ENCODE results near the gene MTA2.

Gene MTA2

GRCh38 chr11:62612366-62613290 is 11.0 kb upstream of the MTA2 start, which contains the start of the genes EML3 and ROM1:
Gene EML3, minus strand, starts transcription at chr11:62612775. Its CDS starts 318 bp downstream, at chr11:62612457.
Gene ROM1, plus strand, starts transcription at chr11:62613257. Its CDS starts 25 bp downstream, at chr11:62613282.
- peak; percentile 78 to 86 for DNase-seq (ENCODE audit: low read depth in 2 of 2)

- DNase-seq (ENCODE audit: low read depth in 2 of 2): peak; percentile 38 to 39
These were observed 10.2 kb upstream of the MTA2 start for GRCh38 chr11:62611705-62612365.

GRCh38 chr11:62610814-62611704 is 9.4 kb upstream of the MTA2 start:
- no peak for DNase-seq (ENCODE audit: low read depth in 2 of 2)

GRCh38 chr11:62610403-62610802 is 8.7 kb upstream of the MTA2 start:
- DNase-seq (ENCODE audit: low read depth in 2 of 2): no peak

GRCh38 chr11:62608776-62609175 is 7.1 kb upstream of the MTA2 start:
- DNase-seq (ENCODE audit: low read depth in 2 of 2): no peak

GRCh38 chr11:62607714-62608113 is 6.0 kb upstream of the MTA2 start:
- DNase-seq (ENCODE audit: low read depth in 2 of 2): no peak

GRCh38 chr11:62605902-62606301 is 4.2 kb upstream of the MTA2 start:
- DNase-seq (ENCODE audit: low read depth in 2 of 2): no peak

- DNase-seq (ENCODE audit: low read depth in 2 of 2): no peak
These were observed 3.8 kb upstream of the MTA2 start for GRCh38 chr11:62605467-62605866.

GRCh38 chr11:62604460-62605120 is 2.9 kb upstream of the MTA2 start:
- no peak for DNase-seq (ENCODE audit: low read depth in 2 of 2)

- no peak for DNase-seq (ENCODE audit: low read depth in 2 of 2)
These were observed 2.2 kb upstream of the MTA2 start for GRCh38 chr11:62603776-62604299.

GRCh38 chr11:62603072-62603408 is 1.4 kb upstream of the MTA2 start:
- DNase-seq (ENCODE audit: low read depth in 2 of 2): no peak

- DNase-seq (ENCODE audit: low read depth in 2 of 2): no peak
These were observed 741 bp upstream of the MTA2 start for GRCh38 chr11:62602141-62603071.

- DNase-seq (ENCODE audit: low read depth in 2 of 2): peak in 1 of 2 donors; percentile 27
These were observed 618 bp downstream of the MTA2 start for GRCh38 chr11:62601122-62601371.

GRCh38 chr11:62600367-62601121 is 1.1 kb downstream of the MTA2 start:
- no peak for DNase-seq (ENCODE audit: low read depth in 2 of 2)

GRCh38 chr11:62599901-62600300 is 1.8 kb downstream of the MTA2 start:
- DNase-seq (ENCODE audit: low read depth in 2 of 2): no peak

GRCh38 chr11:62599069-62599696 is 2.5 kb downstream of the MTA2 start:
- peak; percentile 90 to 94 for DNase-seq (ENCODE audit: low read depth in 2 of 2)

GRCh38 chr11:62595124-62595523 is 6.5 kb downstream of the MTA2 start:
- no peak for DNase-seq (ENCODE audit: low read depth in 2 of 2)

- peak; percentile 62 to 65 for DNase-seq (ENCODE audit: low read depth in 2 of 2)
These were observed 8.1 kb downstream of the MTA2 start for GRCh38 chr11:62593434-62594044.

GRCh38 chr11:62592989-62593421 is 8.7 kb downstream of the MTA2 start:
- DNase-seq (ENCODE audit: low read depth in 2 of 2): no peak
